K562 (cell line): ENCODE results near the gene MAN1A1. TPM values are rescaled to one million over a fixed set of nuclear protein-coding genes. Genes with fewer than 3 reads are reported as not detected.

Experiments
- ATAC-seq: fragments of 200-7000 bp; cut with Tn5 transposase; 3 replicates; pipeline ENCODE4 v1.9.1; 2020; ENCODE audit warnings: moderate library complexity
- BruUV-seq: library from RNA; stranded (reverse); fragments of 400-500 nt; replicated peaks from 2 replicates; lab custom pipeline; 2021; lab: Mats Ljungman, UMichigan
- CTCF ChIA-PET: fragments of 300-600 bp; formaldehyde crosslinking; extraction: SDS; loops from one replicate; lab custom pipeline; 2021; ENCODE audit warnings: low intra/inter-chr PET ratio; lab: Yijun Ruan, JAX
- POLR2A ChIA-PET: fragments of 300-600, 350-650 bp; sonication (Branson Sonifier 250); formaldehyde crosslinking; extraction: SDS; loops from one replicate; lab custom pipeline; 2021; ENCODE audit warnings: antibody characterized with exemption, inconsistent platforms; lab: Yijun Ruan, JAX
- DNase-seq, 4 experiments: peaks; one replicate each; pipeline versions ENCODE4 v3.0.0 to v3.0.0-alpha.2; 2011 to 2018; ENCODE audit warnings: low spot score in 3 of 4, mixed read lengths in 3 of 4; ENCODE audit errors: extremely low read depth in 1 of 4
- FAIRE-seq: peaks from 2 replicates; lab custom pipeline; 2011; peaks lifted over from hg19 to GRCh38; lab: Jason Lieb, UNC
- H2AFZ ChIP-seq: 2 replicates; pipeline ENCODE4 v1.6.0; 2011; ENCODE audit warnings: low read depth, low read length, control low read depth, inconsistent platforms
- H3K27ac ChIP-seq: fragments of 200-600 bp; 3 replicates; pipeline ENCODE4 v1.8.0; 2011; ENCODE audit warnings: low read depth, mild to moderate bottlenecking, control low read depth, inconsistent platforms, low read length, moderate library complexity, mixed read lengths; ENCODE audit errors: extremely low read depth
- H3K27me3 ChIP-seq, 2 experiments: fragments of 300-600 bp in 1 of 2; 2 replicates in 1 of 2; 3 replicates in 1 of 2; pipeline versions ENCODE4 v1.6.0 to v1.8.0; 2011; ENCODE audit warnings: inconsistent platforms in 2 of 2, low read length in 2 of 2, mild to moderate bottlenecking in 1 of 2, mixed read lengths in 1 of 2, moderate library complexity in 1 of 2; ENCODE audit not compliant: control insufficient read depth in 2 of 2, insufficient read depth in 2 of 2
- H3K36me3 ChIP-seq: fragments of 300-600 bp; 3 replicates; pipeline ENCODE4 v1.8.0; 2011; ENCODE audit warnings: mild to moderate bottlenecking, low read length, inconsistent platforms; ENCODE audit not compliant: control insufficient read depth, insufficient read depth
- H3K4me1 ChIP-seq, 2 experiments: fragments of 200-600 bp in 1 of 2; replicated peaks in 1 of 2; 2 replicates in 1 of 2; 3 replicates in 1 of 2; pipeline versions ENCODE4 v1.5.1 to v1.8.0; 2011; ENCODE audit warnings: inconsistent platforms in 2 of 2, low read length in 2 of 2, mild to moderate bottlenecking in 1 of 2, mixed read lengths in 1 of 2, moderate library complexity in 1 of 2; ENCODE audit not compliant: control insufficient read depth in 2 of 2, insufficient read depth in 2 of 2
- H3K4me2 ChIP-seq: 2 replicates; pipeline ENCODE4 v1.6.1; 2011; ENCODE audit warnings: low read length, control low read depth, inconsistent platforms, mixed read lengths; ENCODE audit not compliant: insufficient read depth
- H3K4me3 ChIP-seq: fragments of 200-600 bp; sonication (generic), shearing (Covaris generic); 2 replicates; pipeline ENCODE4 v1.5.1; 2016; ENCODE audit warnings: control low read depth, inconsistent platforms
- H3K79me2 ChIP-seq: fragments of 200-600 bp; 3 replicates; pipeline ENCODE4 v1.8.0; 2011; ENCODE audit warnings: low read length, inconsistent platforms; ENCODE audit not compliant: control insufficient read depth, insufficient read depth
- H3K9ac ChIP-seq, 2 experiments: 2 replicates each; pipeline versions ENCODE4 v1.6.0 to v1.6.1; 2011; ENCODE audit warnings: low read depth in 2 of 2, low read length in 2 of 2, control low read depth in 1 of 2, inconsistent platforms in 1 of 2, mild to moderate bottlenecking in 1 of 2, mixed read lengths in 1 of 2; ENCODE audit not compliant: insufficient read depth in 1 of 2
- H3K9me1 ChIP-seq: one replicate; pipeline ENCODE4 v1.6.0; 2011; ENCODE audit warnings: inconsistent platforms, mild to moderate bottlenecking, low read length, moderate library complexity; ENCODE audit not compliant: control insufficient read depth, insufficient read depth
- H3K9me3 ChIP-seq: replicated peaks from 2 replicates; pipeline ENCODE4 v1.5.1; 2011; ENCODE audit warnings: low read depth, low read length, inconsistent platforms; ENCODE audit not compliant: control insufficient read depth, insufficient read depth
- H4K20me1 ChIP-seq: replicated peaks from 2 replicates; pipeline ENCODE4 v1.6.1; 2011; ENCODE audit warnings: low read length, inconsistent platforms, mixed read lengths; ENCODE audit not compliant: control insufficient read depth, insufficient read depth
- BMI1 ChIP-seq: fragments of 150-350 bp; IDR thresholded peaks from 2 replicates; pipeline ENCODE4 v1.6.1; 2014; ENCODE audit warnings: low read length
- CTCFL ChIP-seq: IDR thresholded peaks from 2 replicates; pipeline ENCODE4 v1.6.1; 2011; ENCODE audit warnings: borderline replicate concordance, low read depth, mild to moderate bottlenecking, moderate library complexity, low read length; ENCODE audit not compliant: insufficient read depth, poor library complexity, severe bottlenecking
- ELK1 ChIP-seq: sonication (generic); formaldehyde crosslinking; IDR thresholded peaks from 2 replicates; pipeline ENCODE4 v1.8.1; 2022; ENCODE audit warnings: missing genetic modification reagents
- FOSL1 ChIP-seq: fragments of 200-800 bp; sonication (Bioruptor generic); conservative IDR thresholded peaks from 2 replicates; pipeline ENCODE4 v1.6.1; 2016; ENCODE audit warnings: missing genetic modification characterization, missing compliant biosample characterization
- IRF2 ChIP-seq: sonication (generic); formaldehyde crosslinking; IDR thresholded peaks from 2 replicates; pipeline ENCODE4 v1.8.1; 2022; ENCODE audit warnings: mild to moderate bottlenecking, missing genetic modification reagents
- KAT2B ChIP-seq: IDR thresholded peaks from one replicate; pipeline ENCODE4 v1.6.1; 2012; ENCODE audit warnings: low read depth, mild to moderate bottlenecking, control low read depth, inconsistent platforms, low read length, moderate library complexity
- NCOA2 ChIP-seq, 2 experiments: fragments of 450-650 bp; IDR thresholded peaks; 2 replicates each; pipeline ENCODE4 v1.6.1; 2018; ENCODE audit warnings: mild to moderate bottlenecking in 2 of 2, moderate library complexity in 1 of 2; ENCODE audit not compliant: partially characterized antibody in 2 of 2
- PRDM10 ChIP-seq: fragments of 450-650 bp; IDR thresholded peaks from 2 replicates; pipeline ENCODE4 v1.6.1; 2018; ENCODE audit not compliant: partially characterized antibody
- TCFL5 ChIP-seq: fragments of 250-450 bp; sonication (Bioruptor Pico); conservative IDR thresholded peaks from 2 replicates; pipeline ENCODE4 v1.6.1; 2021; ENCODE audit warnings: mild to moderate bottlenecking, moderate library complexity, matching md5 sums
- TRIM24 ChIP-seq, 2 experiments: fragments of 450-650 bp; IDR thresholded peaks; 2 replicates each; pipeline ENCODE4 v1.6.1; 2016
- ZFP30 ChIP-seq: fragments of 250-450 bp; sonication (Bioruptor Pico); IDR thresholded peaks from 2 replicates; pipeline ENCODE4 v1.8.0; 2022; ENCODE audit warnings: moderate library complexity, mild to moderate bottlenecking, inconsistent platforms, borderline replicate concordance
- ZNF324 ChIP-seq: fragments of 250-450 bp; sonication (Bioruptor Pico); IDR thresholded peaks from 2 replicates; pipeline ENCODE4 v1.4.0; 2020; ENCODE audit warnings: mild to moderate bottlenecking
- ZZZ3 ChIP-seq: fragments of 450-650 bp; IDR thresholded peaks from 2 replicates; pipeline ENCODE4 v1.6.1; 2016; ENCODE audit warnings: antibody characterized with exemption, mild to moderate bottlenecking, moderate library complexity
- WGBS: fragments of 100-300 bp; shearing (Covaris generic); methylation state at CpG from one replicate; pipeline ENCODE4 v1.1.6; 2016; ENCODE audit warnings: low coverage, mixed read lengths; ENCODE audit not compliant: insufficient coverage; ENCODE audit errors: missing lambda C conversion rate; 5-methylcytosine and 5-hydroxymethylcytosine counted together
- in situ Hi-C: fragments of 300-500 bp; cut with MboI; formaldehyde crosslinking; loops from 4 replicates; pipeline ENCODE4 v1.15.0; 2018; ENCODE audit warnings: inconsistent platforms, mixed read lengths
- intact Hi-C: fragments of 100-400 bp; cut with micrococcal nuclease; formaldehyde crosslinking; loops from 2 replicates; pipeline ENCODE4 v1.14.2; 2022
- polyA plus RNA-seq, 8 experiments: library from polyadenylated mRNA; depleted of rRNA in 4 of 8; stranded (reverse) in 5 of 8; unstranded in 3 of 8; fragments of >200 nt; fragmentation: Nextera tagmentation in 2 of 8; fragmentation: Illumina TruSeq in 1 of 8; extraction: Ambion mirVana in 2 of 8; extraction: Trizol in 1 of 8; gene quantifications; 2 replicates each; pipeline versions ENCODE4 v1.2.1 to v1.2.3, GENCODE V29; 2011 to 2014; ENCODE audit warnings: inconsistent platforms in 1 of 8, missing spikeins in 1 of 8
- total RNA-seq, 7 experiments: library from RNA; depleted of rRNA in 6 of 7; stranded (reverse); fragments of >200 nt in 6 of 7; fragmentation: Illumina TruSeq in 2 of 7; extraction: Trizol in 2 of 7; gene quantifications; 2 replicates each; pipeline versions ENCODE4 v1.2.1 to v1.2.3, GENCODE V29; 2011 to 2021; ENCODE audit warnings: low replicate concordance in 1 of 7

The MAN1A1 gene
- total and polyA plus RNA-seq, 9 of the 15 experiments (the other 6 are each of a cell fraction or from before 2014, with no cell fraction given): 24.5 to 78.4 (median 59.7) TPM

GRCh38 chr6:119163006-119163405 is 186.6 kb downstream of the MAN1A1 start:
- ATAC-seq: no peak
- TF ChIP-seq KAT2B (no peak), PRDM10 (no peak), CTCFL (no peak), BMI1 (no peak), ZZZ3 (no peak), TCFL5 (CRISPR knock-in tag) (no peak), NCOA2 (IDR thresholded peaks at IDR 0.05; ENCODE audit: partially characterized antibody in 2 of 2) (no peak), FOSL1 (tag) (no peak), ZNF324 (no peak), ZFP30 (no peak), ELK1 (no peak), IRF2 (CRISPR knock-in tag) (no peak), TRIM24 (IDR thresholded peaks at IDR 0.05) (no peak)
- TF ChIP-seq, all 486 proteins: peak for 0
- DNase-seq: no peak
- Histone ChIP-seq H3K27ac (no peak overlapping the region), H3K27me3 (no peaks in the 10 kb centered on the region), H2AFZ (no peak overlapping the region), H3K4me1 (peaks cover 0 to 13% of the 10 kb centered on the region in 2 experiments; a peak in 3 of 5 replicates), H3K79me2 (no peaks in the 10 kb centered on the region), H3K9me1 (no peaks in the 10 kb centered on the region), H3K4me3 (no peak overlapping the region), H4K20me1 (no peaks in the 10 kb centered on the region), H3K9ac (no peak overlapping the region), H3K36me3 (no peaks in the 10 kb centered on the region), H3K9me3 (no peaks in the 10 kb centered on the region), H3K4me2 (no peak overlapping the region)
- POLR2A ChIA-PET: no interaction called here
- FAIRE-seq: no peak
- BruUV-seq: no TSS peak
- intact Hi-C loops: no loop called here
- 72% methylated on average over 7 of the region's 8 CpGs for WGBS
- in situ Hi-C loops: no loop called here
- CTCF ChIA-PET: no interaction called here
